Stimulated activated naive CD4-positive, alpha-beta T cell treated with Interleukin-2 at 50 U/mL for 16 hours (primary cell): ENCODE measurements around the gene MACROD1.

Experiments used
- DNase-seq: peaks from one replicate; lab custom pipeline; 2025; lab: John Stamatoyannopoulos, UW

MACROD1 gene

DNA sequence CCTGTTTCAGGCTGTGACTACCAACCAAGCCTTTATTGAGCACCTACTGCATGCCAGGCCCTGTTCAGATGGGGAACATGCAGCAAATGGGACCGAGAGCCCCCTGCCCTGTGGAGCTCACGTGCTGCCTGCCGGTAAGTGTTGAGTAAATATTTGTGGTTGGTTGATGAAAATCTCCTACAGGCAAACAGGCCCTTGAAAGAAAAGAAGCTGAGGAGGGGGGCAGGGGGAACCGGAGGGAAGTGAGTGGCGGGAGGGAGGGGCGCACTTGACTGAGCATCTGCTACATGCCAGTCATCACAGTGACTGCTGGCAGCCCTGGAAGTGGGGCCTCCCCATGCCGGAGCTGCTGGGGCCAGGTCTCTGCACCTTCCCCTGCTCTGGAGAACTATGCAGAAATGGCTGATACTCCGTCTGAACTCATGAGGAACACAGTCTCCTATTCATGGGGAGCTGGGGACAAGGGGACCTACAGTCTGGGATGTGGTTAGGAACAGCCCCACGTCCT, 34.2 kb downstream of the MACROD1 start:
- DNase-seq, result no peak

- DNase-seq, result no peak
These were observed 35.3 kb downstream of the MACROD1 start for GRCh38 chr11:64130618-64131017.

GRCh38 chr11:64129403-64129802, 36.5 kb downstream of the MACROD1 start:
- no peak for DNase-seq

DNA sequence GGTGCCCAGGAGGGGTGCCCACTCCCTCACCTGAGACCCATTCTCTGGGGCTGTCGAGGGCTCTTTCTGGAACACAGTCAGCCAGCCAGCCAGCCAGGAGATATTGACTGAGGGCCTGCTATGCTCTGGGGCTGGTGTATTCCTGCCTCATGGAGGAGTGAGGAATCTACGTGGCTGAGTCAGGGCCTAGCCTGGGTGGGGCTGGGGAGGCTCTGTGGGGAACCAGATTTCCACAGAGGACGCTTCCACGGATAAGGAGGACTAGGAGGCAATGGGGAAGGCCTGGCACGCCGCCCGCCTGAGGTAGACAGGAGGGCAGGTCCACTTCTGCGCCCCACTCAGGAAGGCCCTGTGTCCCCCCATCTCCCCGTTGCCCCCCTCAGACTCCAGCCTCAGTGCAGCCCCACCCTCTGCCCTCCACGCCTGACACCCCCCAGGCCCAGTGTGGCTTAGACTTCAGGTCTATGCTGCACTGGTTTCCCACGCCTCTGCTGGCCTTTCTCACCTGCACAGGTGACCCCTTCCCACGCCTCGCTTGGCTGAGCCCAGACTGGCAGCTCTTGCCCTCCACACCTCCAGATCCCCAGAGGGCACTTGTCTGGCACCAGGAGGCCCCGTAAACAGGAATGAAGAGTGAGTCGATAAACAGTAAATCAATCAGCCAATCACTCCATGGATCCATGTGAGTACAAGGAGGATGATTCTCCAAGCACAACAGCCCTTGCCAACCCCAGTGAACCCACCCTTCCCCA, 37.5 kb downstream of the MACROD1 start:
- DNase-seq, result no peak

GRCh38 chr11:64127267-64128072, 38.4 kb downstream of the MACROD1 start:
- DNase-seq, result no peak

- DNase-seq, result no peak
These were observed 39.1 kb downstream of the MACROD1 start for GRCh38 chr11:64126796-64127195.

GRCh38 chr11:64126371-64126770, 39.5 kb downstream of the MACROD1 start:
- no peak for DNase-seq

DNA sequence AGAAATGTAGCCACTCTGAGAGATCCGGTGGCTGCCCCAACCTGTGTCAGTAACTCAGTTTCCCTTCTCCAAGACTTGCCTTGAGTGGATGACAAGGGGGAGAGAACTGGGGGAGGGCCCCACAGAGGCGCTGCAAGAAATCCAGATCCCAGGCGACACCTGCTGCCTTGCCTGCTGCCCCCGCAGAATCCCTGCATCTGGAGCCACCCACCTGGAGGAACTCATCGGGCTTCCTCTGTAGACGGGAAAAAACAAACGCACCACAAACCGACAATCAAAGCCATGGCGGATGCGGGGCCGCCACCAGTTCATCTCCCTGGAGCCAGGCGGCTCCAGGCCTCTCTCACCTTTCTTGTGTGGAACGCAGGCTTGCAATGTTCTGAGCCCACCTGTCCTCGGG, 40.2 kb downstream of the MACROD1 start:
- DNase-seq, result no peak

- no peak for DNase-seq
These were observed 41.8 kb downstream of the MACROD1 start for GRCh38 chr11:64124147-64124546.

DNA sequence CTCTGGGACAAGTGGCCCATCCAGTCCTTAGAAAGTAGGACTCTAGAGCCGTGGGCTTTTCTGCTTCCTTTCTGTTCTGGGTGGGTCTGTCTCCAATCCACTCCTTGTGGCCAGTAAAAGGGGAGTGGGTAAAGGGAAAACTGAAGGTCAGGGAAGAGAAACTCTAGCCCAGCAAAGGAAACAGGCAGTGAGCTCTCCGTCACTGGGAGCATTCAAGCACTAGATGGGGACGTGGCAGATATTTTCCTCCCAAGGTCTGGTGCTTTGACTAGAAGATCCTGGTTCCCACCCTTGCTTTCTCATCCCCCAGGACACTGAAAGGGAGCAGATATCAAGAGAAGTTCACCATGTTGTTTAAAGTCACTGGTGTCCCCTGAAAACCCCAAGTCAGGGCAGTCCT, 42.2 kb downstream of the MACROD1 start:
- DNase-seq, result no peak

- DNase-seq, result no peak
These were observed 43.2 kb downstream of the MACROD1 start for GRCh38 chr11:64122411-64123410.

- DNase-seq, result no peak
These were observed 44.1 kb downstream of the MACROD1 start for GRCh38 chr11:64121663-64122410.

DNA sequence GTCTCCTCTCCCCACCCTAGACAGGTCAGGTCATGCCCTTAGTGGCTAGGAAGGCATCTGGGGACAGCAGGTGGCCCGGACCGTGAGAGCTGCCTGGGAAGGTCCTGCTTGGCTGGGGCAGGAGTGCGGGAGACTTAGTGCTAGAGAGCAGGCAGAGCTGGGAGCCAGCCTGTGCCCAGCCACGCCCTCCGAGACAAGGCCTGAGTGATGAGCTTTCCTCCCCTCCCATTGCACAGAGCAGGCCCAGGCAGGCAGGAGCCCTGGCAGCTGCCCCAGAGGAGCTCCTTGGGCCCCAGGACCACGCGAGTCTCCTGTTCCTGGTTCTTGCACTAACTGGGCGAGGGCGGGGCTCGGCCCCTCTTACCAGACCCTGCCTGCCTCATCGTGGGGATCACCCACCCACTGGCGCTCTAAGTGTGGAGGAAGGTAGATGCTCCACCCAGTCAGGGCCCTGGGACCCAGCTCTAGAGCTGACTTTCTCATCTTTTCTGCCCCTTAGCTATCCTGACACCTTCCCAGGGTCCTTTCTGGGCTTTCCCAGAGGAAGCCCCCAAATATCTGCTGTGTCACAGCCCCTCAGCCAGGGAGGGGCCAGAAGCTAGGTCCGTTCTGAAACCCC, 44.9 kb downstream of the MACROD1 start:
- no peak for DNase-seq

GRCh38 chr11:64119700-64120099, 46.2 kb downstream of the MACROD1 start:
- no peak for DNase-seq

- no peak for DNase-seq
These were observed 46.8 kb downstream of the MACROD1 start for GRCh38 chr11:64118876-64119665.

DNA sequence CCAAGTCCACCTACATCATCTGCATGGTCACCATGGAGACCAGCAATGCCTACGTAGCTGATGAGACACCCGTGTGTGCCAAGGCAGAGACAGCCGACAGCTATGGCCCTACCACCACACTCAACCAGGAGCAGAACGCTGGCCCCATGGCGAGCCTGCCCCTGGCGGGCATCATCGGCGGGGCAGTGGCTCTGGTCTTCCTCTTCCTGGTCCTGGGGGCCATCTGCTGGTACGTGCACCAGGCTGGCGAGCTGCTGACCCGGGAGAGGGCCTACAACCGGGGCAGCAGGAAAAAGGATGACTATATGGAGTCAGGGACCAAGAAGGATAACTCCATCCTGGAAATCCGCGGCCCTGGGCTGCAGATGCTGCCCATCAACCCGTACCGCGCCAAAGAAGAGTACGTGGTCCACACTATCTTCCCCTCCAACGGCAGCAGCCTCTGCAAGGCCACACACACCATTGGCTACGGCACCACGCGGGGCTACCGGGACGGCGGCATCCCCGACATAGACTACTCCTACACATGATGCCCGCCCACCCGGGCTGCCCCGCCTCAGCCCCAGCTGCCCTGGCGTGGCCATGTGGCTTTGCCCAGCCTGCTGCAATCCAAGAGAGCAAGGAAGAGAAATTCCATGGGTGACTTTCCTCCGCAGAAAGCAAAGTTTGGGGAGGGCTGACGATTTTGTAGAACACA, 48.0 kb downstream of the MACROD1 start:
- no peak for DNase-seq

DNA sequence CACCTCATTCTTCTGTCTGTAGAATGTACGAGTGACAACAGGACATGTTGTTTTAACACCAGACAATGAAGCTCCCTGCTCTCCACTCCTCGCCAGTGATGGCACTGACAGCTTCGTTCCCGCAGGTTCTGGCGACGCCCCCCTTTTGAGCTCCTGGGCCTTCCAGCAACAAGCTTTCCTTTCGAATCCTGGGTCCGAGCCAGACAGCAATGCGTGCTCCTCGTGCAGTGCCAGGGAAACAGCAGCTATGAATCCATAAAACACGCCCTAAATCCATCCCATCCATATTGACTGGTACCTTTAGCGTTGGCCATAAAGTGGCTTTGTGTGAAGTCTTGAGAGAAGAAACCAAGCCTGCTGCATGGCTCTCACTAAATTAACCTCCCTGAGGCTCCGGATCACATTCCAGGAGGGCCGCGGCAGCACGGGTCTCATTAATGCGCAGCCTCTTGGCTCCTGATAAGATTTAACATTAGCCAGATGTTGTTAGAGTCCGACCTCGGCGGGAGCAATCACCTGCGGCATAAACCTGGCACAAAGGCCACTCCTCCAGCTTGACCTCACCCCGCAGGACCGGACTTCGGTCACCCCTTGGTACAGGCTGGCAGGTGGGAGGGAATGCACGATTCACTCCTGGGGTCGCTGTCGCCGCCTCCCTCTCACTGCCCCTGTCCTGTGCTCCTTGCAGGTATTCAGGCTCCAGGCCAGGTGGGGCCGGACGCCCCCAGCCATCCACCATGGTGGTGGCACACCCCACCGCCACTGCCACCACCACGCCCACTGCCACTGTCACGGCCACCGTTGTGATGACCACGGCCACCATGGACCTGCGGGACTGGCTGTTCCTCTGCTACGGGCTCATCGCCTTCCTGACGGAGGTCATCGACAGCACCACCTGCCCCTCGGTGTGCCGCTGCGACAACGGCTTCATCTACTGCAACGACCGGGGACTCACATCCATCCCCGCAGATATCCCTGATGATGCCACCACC, 50.1 kb downstream of the MACROD1 start:
- no peak for DNase-seq

GRCh38 chr11:64114231-64114630, 51.7 kb downstream of the MACROD1 start:
- DNase-seq, result no peak
